ENCODE results near the gene GPR156.
"Not testable (repeated sequence)": the region's sequence is repeated elsewhere in the genome, so short reads cannot be mapped to it uniquely, and the experiment has no call there.

Gene GPR156

GRCh38 chr3:120227710-120228347, 57.2 kb downstream of the GPR156 start:
- 0 out of 2 replicates have a peak, but pooled peaks cover under 1% of the 10 kb centered on the region for H3K9me3 ChIP-seq
- no peak overlapping the region for H3K9ac ChIP-seq
- no peak overlapping the region for H3K4me3 ChIP-seq
- TF ChIP-seq Cebpa-rat (IDR thresholded peaks at IDR 0.05) = no peak
- H3K36me3 ChIP-seq = no peaks in the 10 kb centered on the region
- no peak overlapping the region for H3K4me2 ChIP-seq
- H3K27me3 ChIP-seq = no peaks in the 10 kb centered on the region
- no peaks in the 10 kb centered on the region for H4K20me1 ChIP-seq
- H3K4me1 ChIP-seq = no peaks in the 10 kb centered on the region
- H3K27ac ChIP-seq = no peak overlapping the region

- Histone ChIP-seq H3K36me3 (no peaks in the 10 kb centered on the region), H3K27ac (no peak overlapping the region), H3K9me3 (no peaks in the 10 kb centered on the region), H3K4me1 (no peaks in the 10 kb centered on the region), H4K20me1 (no peaks in the 10 kb centered on the region), H3K27me3 (no peaks in the 10 kb centered on the region), H3K9ac (no peak overlapping the region), H3K4me3 (no peak overlapping the region), H3K4me2 (no peak overlapping the region)
- no peak for TF ChIP-seq Cebpa-rat (IDR thresholded peaks at IDR 0.05)
These were observed 60.8 kb downstream of the GPR156 start for GRCh38 chr3:120224237-120224636.

GRCh38 chr3:120218981-120219380, 66.0 kb downstream of the GPR156 start:
- H3K4me3 ChIP-seq = no peak overlapping the region
- H3K9ac ChIP-seq = no peak overlapping the region
- no peak for TF ChIP-seq Cebpa-rat (IDR thresholded peaks at IDR 0.05)
- H4K20me1 ChIP-seq = no peaks in the 10 kb centered on the region
- H3K9me3 ChIP-seq = no peaks in the 10 kb centered on the region
- no peaks in the 10 kb centered on the region for H3K4me1 ChIP-seq
- no peaks in the 10 kb centered on the region for H3K27me3 ChIP-seq
- no peak overlapping the region for H3K27ac ChIP-seq
- H3K36me3 ChIP-seq = no peaks in the 10 kb centered on the region
- H3K4me2 ChIP-seq = no peak overlapping the region

GRCh38 chr3:120216633-120217032, 68.4 kb downstream of the GPR156 start:
- H3K4me2 ChIP-seq, H3K36me3 ChIP-seq, H4K20me1 ChIP-seq, H3K9ac ChIP-seq, H3K27me3 ChIP-seq, H3K4me1 ChIP-seq, H3K9me3 ChIP-seq, H3K27ac ChIP-seq, H3K4me3 ChIP-seq: not testable (repeated sequence)

- no peak overlapping the region for H3K4me3 ChIP-seq
- no peaks in the 10 kb centered on the region for H3K36me3 ChIP-seq
- H3K4me1 ChIP-seq = no peaks in the 10 kb centered on the region
- H3K9me3 ChIP-seq = no peaks in the 10 kb centered on the region
- no peaks in the 10 kb centered on the region for H3K27me3 ChIP-seq
- H3K4me2 ChIP-seq = no peak overlapping the region
- H3K9ac ChIP-seq = no peak overlapping the region
- no peak for TF ChIP-seq Cebpa-rat (IDR thresholded peaks at IDR 0.05)
- H3K27ac ChIP-seq = no peak overlapping the region
- no peaks in the 10 kb centered on the region for H4K20me1 ChIP-seq
These were observed 70.8 kb downstream of the GPR156 start for GRCh38 chr3:120214176-120214575.

- no peak overlapping the region for H3K4me3 ChIP-seq
- H3K9me3 ChIP-seq = no peaks in the 10 kb centered on the region
- H3K4me2 ChIP-seq = no peak overlapping the region
- no peaks in the 10 kb centered on the region for H4K20me1 ChIP-seq
- no peak overlapping the region for H3K9ac ChIP-seq
- no peaks in the 10 kb centered on the region for H3K27me3 ChIP-seq
- no peak overlapping the region for H3K27ac ChIP-seq
- no peaks in the 10 kb centered on the region for H3K36me3 ChIP-seq
- TF ChIP-seq Cebpa-rat (IDR thresholded peaks at IDR 0.05) = no peak
- no peaks in the 10 kb centered on the region for H3K4me1 ChIP-seq
These were observed 72.5 kb downstream of the GPR156 start for GRCh38 chr3:120212505-120212904.

- no peaks in the 10 kb centered on the region for H4K20me1 ChIP-seq
- H3K27ac ChIP-seq = no peak overlapping the region
- no peak for TF ChIP-seq Cebpa-rat (IDR thresholded peaks at IDR 0.05)
- H3K4me2 ChIP-seq = no peak overlapping the region
- no peaks in the 10 kb centered on the region for H3K4me1 ChIP-seq
- H3K36me3 ChIP-seq = no peaks in the 10 kb centered on the region
- H3K9me3 ChIP-seq = no peaks in the 10 kb centered on the region
- H3K9ac ChIP-seq = no peak overlapping the region
- H3K4me3 ChIP-seq = no peak overlapping the region
- H3K27me3 ChIP-seq = no peaks in the 10 kb centered on the region
These were observed 75.6 kb downstream of the GPR156 start for GRCh38 chr3:120209425-120209824.

GRCh38 chr3:120204338-120204737, 80.7 kb downstream of the GPR156 start:
- Histone ChIP-seq H3K4me1 (no peaks in the 10 kb centered on the region), H3K27me3 (no peaks in the 10 kb centered on the region), H3K9ac (no peak overlapping the region), H4K20me1 (no peaks in the 10 kb centered on the region), H3K36me3 (no peaks in the 10 kb centered on the region), H3K4me2 (no peak overlapping the region), H3K9me3 (no peaks in the 10 kb centered on the region), H3K27ac (no peak overlapping the region), H3K4me3 (no peak overlapping the region)
- TF ChIP-seq Cebpa-rat (IDR thresholded peaks at IDR 0.05) = no peak

- Histone ChIP-seq H3K4me1 (no peaks in the 10 kb centered on the region), H3K9me3 (no peaks in the 10 kb centered on the region), H3K36me3 (no peaks in the 10 kb centered on the region), H3K27me3 (no peaks in the 10 kb centered on the region), H3K4me2 (no peak overlapping the region), H4K20me1 (no peaks in the 10 kb centered on the region), H3K9ac (no peak overlapping the region), H3K4me3 (no peak overlapping the region), H3K27ac (no peak overlapping the region)
- no peak for TF ChIP-seq Cebpa-rat (IDR thresholded peaks at IDR 0.05)
These were observed 81.4 kb downstream of the GPR156 start for GRCh38 chr3:120203621-120204020.

GRCh38 chr3:120203016-120203415, 82.0 kb downstream of the GPR156 start:
- no peaks in the 10 kb centered on the region for H4K20me1 ChIP-seq
- H3K9ac ChIP-seq = no peak overlapping the region
- H3K27ac ChIP-seq = no peak overlapping the region
- H3K27me3 ChIP-seq = no peaks in the 10 kb centered on the region
- no peaks in the 10 kb centered on the region for H3K9me3 ChIP-seq
- no peak overlapping the region for H3K4me2 ChIP-seq
- no peaks in the 10 kb centered on the region for H3K4me1 ChIP-seq
- no peaks in the 10 kb centered on the region for H3K36me3 ChIP-seq
- no peak overlapping the region for H3K4me3 ChIP-seq
- no peak for TF ChIP-seq Cebpa-rat (IDR thresholded peaks at IDR 0.05)

GRCh38 chr3:120202363-120202762, 82.7 kb downstream of the GPR156 start:
- Histone ChIP-seq H3K4me2 (no peak overlapping the region), H3K36me3 (no peaks in the 10 kb centered on the region), H3K27ac (no peak overlapping the region), H3K9ac (no peak overlapping the region), H3K9me3 (no peaks in the 10 kb centered on the region), H3K4me1 (no peaks in the 10 kb centered on the region), H3K4me3 (no peak overlapping the region), H4K20me1 (no peaks in the 10 kb centered on the region), H3K27me3 (no peaks in the 10 kb centered on the region)
- TF ChIP-seq Cebpa-rat (IDR thresholded peaks at IDR 0.05) = no peak

All from BLaER1 (cell line).